HCT116 (cell line): Measurements from ENCODE around the gene KLHDC3. TPM values are rescaled to one million over a fixed set of nuclear protein-coding genes. Genes with fewer than 3 reads are reported as not detected.

Experiments used
- ATAC-seq: fragments of 200-7000 bp; cut with Tn5 transposase; 2 replicates; pipeline ENCODE4 v1.9.1; 2020; ENCODE audit warnings: mild to moderate bottlenecking, moderate library complexity
- BruUV-seq: library from RNA; stranded (reverse); fragments of 400-500 nt; replicated peaks from 2 replicates; lab custom pipeline; 2021; lab: Mats Ljungman, UMichigan
- CTCF ChIA-PET: fragments of 300-600 bp; sonication (Branson Sonifier 250); formaldehyde crosslinking; loops from one replicate; lab custom pipeline; 2021; ENCODE audit warnings: antibody characterized with exemption; lab: Charles Lee
- POLR2A ChIA-PET: fragments of 300-600, 350-600 bp; sonication (Branson Sonifier 250); formaldehyde crosslinking; loops from one replicate; lab custom pipeline; 2021; ENCODE audit warnings: antibody characterized with exemption; lab: Charles Lee
- RAD21 ChIA-PET, 2 experiments: fragments of 300-600 bp; sonication (Branson Sonifier 250); formaldehyde crosslinking; loops; one replicate each; lab custom pipeline; 2023; ENCODE audit warnings: low total read pairs in 2 of 2; ENCODE audit not compliant: uncharacterized antibody in 2 of 2, unreplicated experiment in 2 of 2, low non-redundant PET in 1 of 2; lab: Charles Lee
- DNase-seq: peaks from one replicate; pipeline ENCODE4 v3.0.0-alpha.2; 2010; ENCODE audit warnings: low read depth, low spot score
- H2AFZ ChIP-seq: fragments of 200-600 bp; shearing (Covaris generic), sonication (generic); 2 replicates; pipeline ENCODE4 v1.6.1; 2017; ENCODE audit warnings: low read depth, mixed run types, mixed read lengths, antibody characterized with exemption, low read length; ENCODE audit not compliant: poor library complexity, severe bottlenecking
- H3K27ac ChIP-seq: 2 replicates; pipeline ENCODE4 v1.5.1; 2012; ENCODE audit warnings: low read depth, low read length
- H3K27me3 ChIP-seq: fragments of 200-600 bp; sonication (generic); 2 replicates; pipeline ENCODE4 v1.6.1; 2016; ENCODE audit warnings: mixed run types, low read length, mixed read lengths; ENCODE audit not compliant: insufficient read depth
- H3K36me3 ChIP-seq, 2 experiments: fragments of 200-500 bp in 1 of 2; fragments of 200-600 bp in 1 of 2; sonication (Bioruptor generic) in 1 of 2; sonication (generic) in 1 of 2; 2 replicates each; pipeline versions ENCODE4 v1.5.1 to v1.6.1; 2014 to 2016; ENCODE audit warnings: low read length in 2 of 2, inconsistent platforms in 1 of 2, mixed read lengths in 1 of 2, mixed run types in 1 of 2; ENCODE audit not compliant: insufficient read depth in 2 of 2, control insufficient read depth in 1 of 2
- H3K4me1 ChIP-seq, 2 experiments: fragments of 200-600 bp in 1 of 2; sonication (generic) in 1 of 2; 2 replicates each; pipeline versions ENCODE4 v1.5.1 to v1.6.1; 2012 to 2017; ENCODE audit warnings: low read length in 2 of 2, inconsistent platforms in 1 of 2, mild to moderate bottlenecking in 1 of 2, mixed read lengths in 1 of 2, mixed run types in 1 of 2, moderate library complexity in 1 of 2; ENCODE audit not compliant: insufficient read depth in 2 of 2, control insufficient read depth in 1 of 2
- H3K4me2 ChIP-seq: fragments of 200-600 bp; sonication (generic); 2 replicates; pipeline ENCODE4 v1.6.1; 2017; ENCODE audit warnings: mixed run types, low read length, mixed read lengths
- H3K4me3 ChIP-seq, 2 experiments: fragments of 200-600 bp in 1 of 2; sonication (generic) in 1 of 2; replicated peaks in 1 of 2; 2 replicates each; pipeline ENCODE4 v1.5.1; 2011 to 2016; ENCODE audit warnings: low read length in 2 of 2, control low read depth in 1 of 2, low read depth in 1 of 2, mild to moderate bottlenecking in 1 of 2, mixed read lengths in 1 of 2, mixed run types in 1 of 2
- H3K79me2 ChIP-seq: fragments of 200-600 bp; sonication (generic); 2 replicates; pipeline ENCODE4 v1.6.1; 2017; ENCODE audit warnings: mild to moderate bottlenecking, mixed run types, low read length, moderate library complexity, mixed read lengths; ENCODE audit not compliant: insufficient read depth
- H3K9ac ChIP-seq: fragments of 200-600 bp; sonication (generic); 2 replicates; pipeline ENCODE4 v1.6.1; 2016; ENCODE audit warnings: low read length, mixed read lengths
- H3K9me2 ChIP-seq: fragments of 200-600 bp; sonication (generic), shearing (Covaris generic); 2 replicates; pipeline ENCODE4 v1.6.1; 2017; ENCODE audit warnings: mixed run types, mild to moderate bottlenecking, moderate library complexity; ENCODE audit not compliant: insufficient read depth
- H3K9me3 ChIP-seq, 2 experiments: fragments of 200-500 bp in 1 of 2; fragments of 200-600 bp in 1 of 2; sonication (Bioruptor generic) in 1 of 2; sonication (generic) in 1 of 2; 2 replicates each; pipeline ENCODE4 v1.6.1; 2014 to 2017; ENCODE audit warnings: low read length in 2 of 2, mixed read lengths in 2 of 2, inconsistent platforms in 1 of 2, low read depth in 1 of 2, mild to moderate bottlenecking in 1 of 2, mixed run types in 1 of 2, moderate library complexity in 1 of 2; ENCODE audit not compliant: control insufficient read depth in 1 of 2, insufficient read depth in 1 of 2
- H4K20me1 ChIP-seq: fragments of 200-600 bp; sonication (generic), shearing (Covaris generic); 2 replicates; pipeline ENCODE4 v1.6.1; 2017; ENCODE audit warnings: mixed run types, mild to moderate bottlenecking, moderate library complexity; ENCODE audit not compliant: insufficient read depth
- CBX3 ChIP-seq: IDR thresholded peaks from 2 replicates; pipeline ENCODE4 v1.6.1; 2012; ENCODE audit warnings: low read depth
- CEBPB ChIP-seq: IDR thresholded peaks from 2 replicates; pipeline ENCODE4 v1.6.1; 2012; ENCODE audit warnings: low read depth
- ELF1 ChIP-seq: IDR thresholded peaks from 2 replicates; pipeline ENCODE4 v1.6.1; 2012; ENCODE audit warnings: low read depth, borderline replicate concordance
- EZH2 ChIP-seq: fragments of 200-600 bp; sonication (generic); IDR thresholded peaks from 2 replicates; pipeline ENCODE4 v1.6.1; 2017; ENCODE audit warnings: antibody characterized with exemption, mixed run types
- FOSL1 ChIP-seq: IDR thresholded peaks from 2 replicates; pipeline ENCODE4 v1.6.1; 2012; ENCODE audit warnings: low read depth
- POLR2AphosphoS5 ChIP-seq: IDR thresholded peaks from 2 replicates; pipeline ENCODE4 v1.6.1; 2011; ENCODE audit warnings: mild to moderate bottlenecking, low read depth, low read length, moderate library complexity
- RAD21 ChIP-seq: IDR thresholded peaks from 2 replicates; pipeline ENCODE4 v1.6.1; 2012; ENCODE audit warnings: low read depth, mild to moderate bottlenecking
- SIN3A ChIP-seq: IDR thresholded peaks from 2 replicates; pipeline ENCODE4 v1.6.1; 2012; ENCODE audit warnings: low read depth
- SRF ChIP-seq: IDR thresholded peaks from 2 replicates; pipeline ENCODE4 v1.6.1; 2012; ENCODE audit warnings: low read depth
- YY1 ChIP-seq: IDR thresholded peaks from 2 replicates; pipeline ENCODE4 v1.6.1; 2011; ENCODE audit warnings: low read length, low read depth, moderate library complexity, mild to moderate bottlenecking; ENCODE audit not compliant: insufficient replicate concordance; ENCODE audit errors: extremely low read depth
- ZNF274 ChIP-seq: fragments of 200-500 bp; sonication (Bioruptor generic); IDR thresholded peaks from 2 replicates; pipeline ENCODE4 v1.6.1; 2014; ENCODE audit warnings: mild to moderate bottlenecking, low read depth, low read length, inconsistent platforms
- intact Hi-C: fragments of 100-400 bp; cut with micrococcal nuclease; formaldehyde crosslinking; loops from 2 replicates; pipeline ENCODE4 v1.10.0; 2022
- total RNA-seq: library from RNA; stranded (reverse); gene quantifications from one replicate; pipeline ENCODE4 v1.2.1, GENCODE V29; 2021; ENCODE audit not compliant: unreplicated experiment
- TF ChIP-seq, protein P1 (sequence below): IDR thresholded peaks from 2 replicates; pipeline ENCODE4 v1.6.1; 2012
- TF ChIP-seq, protein P2 (sequence below): IDR thresholded peaks from 2 replicates; pipeline ENCODE4 v1.6.1; 2012
- TF ChIP-seq, protein P3 (sequence below): IDR thresholded peaks from 2 replicates; pipeline ENCODE4 v1.6.1; 2012; ENCODE audit warnings: low read depth

Gene KLHDC3
- total RNA-seq, 1 experiment from 2014 or later, result 67.2 TPM

DNA sequence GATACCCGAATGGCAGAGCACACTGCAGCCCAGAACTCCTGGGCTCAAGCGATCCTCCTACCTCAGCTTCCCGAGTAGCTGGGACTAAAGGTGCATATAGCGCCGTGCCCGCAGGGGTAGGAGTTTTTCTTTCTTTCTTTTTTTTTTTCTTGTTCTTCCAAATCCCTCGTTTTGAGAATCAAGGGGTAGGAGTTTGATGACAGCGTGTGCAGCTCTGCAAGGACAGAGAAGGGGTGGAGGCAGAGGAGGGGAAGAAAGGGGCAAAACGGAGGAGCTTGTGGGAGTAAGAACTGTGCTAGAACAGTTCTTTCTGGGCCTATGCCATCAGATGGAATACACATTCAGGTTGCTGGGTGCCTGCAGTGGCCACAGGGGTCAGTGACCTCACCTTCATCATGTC is 22.7 kb downstream of the KLHDC3 start:
- TF ChIP-seq, protein P1, sequence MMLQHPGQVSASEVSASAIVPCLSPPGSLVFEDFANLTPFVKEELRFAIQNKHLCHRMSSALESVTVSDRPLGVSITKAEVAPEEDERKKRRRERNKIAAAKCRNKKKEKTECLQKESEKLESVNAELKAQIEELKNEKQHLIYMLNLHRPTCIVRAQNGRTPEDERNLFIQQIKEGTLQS, result no peak
- no peak for TF ChIP-seq SIN3A
- no peak for TF ChIP-seq EZH2
- no peak for TF ChIP-seq CBX3
- TF ChIP-seq ELF1, result no peak
- no peak for TF ChIP-seq POLR2AphosphoS5
- TF ChIP-seq SRF, result no peak
- no peak for TF ChIP-seq FOSL1
- TF ChIP-seq YY1, result no peak
- no peak for TF ChIP-seq CEBPB
- TF ChIP-seq, protein P2, sequence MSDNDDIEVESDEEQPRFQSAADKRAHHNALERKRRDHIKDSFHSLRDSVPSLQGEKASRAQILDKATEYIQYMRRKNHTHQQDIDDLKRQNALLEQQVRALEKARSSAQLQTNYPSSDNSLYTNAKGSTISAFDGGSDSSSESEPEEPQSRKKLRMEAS, result no peak
- TF ChIP-seq RAD21, result no peak
- TF ChIP-seq, protein P3, sequence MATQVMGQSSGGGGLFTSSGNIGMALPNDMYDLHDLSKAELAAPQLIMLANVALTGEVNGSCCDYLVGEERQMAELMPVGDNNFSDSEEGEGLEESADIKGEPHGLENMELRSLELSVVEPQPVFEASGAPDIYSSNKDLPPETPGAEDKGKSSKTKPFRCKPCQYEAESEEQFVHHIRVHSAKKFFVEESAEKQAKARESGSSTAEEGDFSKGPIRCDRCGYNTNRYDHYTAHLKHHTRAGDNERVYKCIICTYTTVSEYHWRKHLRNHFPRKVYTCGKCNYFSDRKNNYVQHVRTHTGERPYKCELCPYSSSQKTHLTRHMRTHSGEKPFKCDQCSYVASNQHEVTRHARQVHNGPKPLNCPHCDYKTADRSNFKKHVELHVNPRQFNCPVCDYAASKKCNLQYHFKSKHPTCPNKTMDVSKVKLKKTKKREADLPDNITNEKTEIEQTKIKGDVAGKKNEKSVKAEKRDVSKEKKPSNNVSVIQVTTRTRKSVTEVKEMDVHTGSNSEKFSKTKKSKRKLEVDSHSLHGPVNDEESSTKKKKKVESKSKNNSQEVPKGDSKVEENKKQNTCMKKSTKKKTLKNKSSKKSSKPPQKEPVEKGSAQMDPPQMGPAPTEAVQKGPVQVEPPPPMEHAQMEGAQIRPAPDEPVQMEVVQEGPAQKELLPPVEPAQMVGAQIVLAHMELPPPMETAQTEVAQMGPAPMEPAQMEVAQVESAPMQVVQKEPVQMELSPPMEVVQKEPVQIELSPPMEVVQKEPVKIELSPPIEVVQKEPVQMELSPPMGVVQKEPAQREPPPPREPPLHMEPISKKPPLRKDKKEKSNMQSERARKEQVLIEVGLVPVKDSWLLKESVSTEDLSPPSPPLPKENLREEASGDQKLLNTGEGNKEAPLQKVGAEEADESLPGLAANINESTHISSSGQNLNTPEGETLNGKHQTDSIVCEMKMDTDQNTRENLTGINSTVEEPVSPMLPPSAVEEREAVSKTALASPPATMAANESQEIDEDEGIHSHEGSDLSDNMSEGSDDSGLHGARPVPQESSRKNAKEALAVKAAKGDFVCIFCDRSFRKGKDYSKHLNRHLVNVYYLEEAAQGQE, result no peak
- no peak for TF ChIP-seq ZNF274
- Histone ChIP-seq H3K4me2 (no peak overlapping the region), H3K9me3 (no peaks in the 10 kb centered on the region), H3K4me3 (no peak overlapping the region), H3K36me3 (peaks cover 9 to 14% of the 10 kb centered on the region in 2 experiments), H3K4me1 (no peaks in the 10 kb centered on the region), H3K9ac (no peak overlapping the region), H2AFZ (no peak overlapping the region), H4K20me1 (no peaks in the 10 kb centered on the region), H3K79me2 (no peaks in the 10 kb centered on the region), H3K27me3 (no peaks in the 10 kb centered on the region), H3K27ac (no peak overlapping the region), H3K9me2 (no peaks in the 10 kb centered on the region)
- ChIA-PET POLR2A (interaction anchor here (1.2 kb wide), 1 partner anchor 16 kb away, joined by 4 read pairs; the partner anchor contains the start of gene RRP36), CTCF (no interaction called here), RAD21 (no interaction called here)
- ATAC-seq, result no peak
- intact Hi-C loops, result no loop called here
- no TSS peak for BruUV-seq
- DNase-seq, result no peak
